ENCODE measurements around the gene ZNF804B. TPM values are rescaled to one million over a fixed set of nuclear protein-coding genes. Genes with fewer than 3 reads are reported as not detected.
A peak's percentile ranks its signal among the peaks of the same experiment; 100 is the strongest.

Gene ZNF804B
- total RNA-seq, 1 donor from 2014 or later, result not detected

DNA sequence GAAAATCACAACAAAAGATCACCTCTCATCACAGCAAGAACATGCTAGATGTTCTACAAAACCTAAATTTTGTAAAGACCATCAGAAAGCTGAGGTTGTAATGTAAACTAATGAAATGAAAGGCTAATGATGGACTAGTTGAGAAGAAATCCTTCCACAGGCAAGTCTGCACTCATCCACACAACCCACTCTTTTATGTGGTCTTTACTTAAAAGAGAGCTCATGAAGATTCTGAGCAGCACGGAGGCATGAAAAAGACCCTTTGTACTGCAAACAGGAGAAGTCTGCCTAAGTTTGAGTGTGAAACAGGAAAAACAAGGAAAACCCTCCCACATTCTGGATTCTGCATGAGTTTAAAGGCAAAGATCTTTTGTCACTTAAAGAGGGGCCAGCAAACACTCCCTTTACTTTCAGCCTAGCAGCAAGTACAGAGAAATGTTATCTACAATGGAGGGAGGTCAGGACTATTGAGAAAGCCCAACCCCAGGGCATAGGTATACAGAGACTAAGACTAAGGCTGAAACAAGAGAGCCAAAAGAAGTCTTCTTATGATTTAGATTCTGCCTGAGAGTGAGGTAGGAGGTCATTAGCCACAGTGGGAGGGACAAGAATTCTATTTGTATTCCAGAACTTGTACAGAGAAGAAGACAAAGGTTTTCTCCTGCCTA is 557.2 kb downstream of the ZNF804B start:
- TF ChIP-seq EZH2phosphoT487 (IDR thresholded peaks at IDR 0.05), result no peak
- no peak for TF ChIP-seq EZH2 (IDR thresholded peaks at IDR 0.05)
- TF ChIP-seq, protein P1, sequence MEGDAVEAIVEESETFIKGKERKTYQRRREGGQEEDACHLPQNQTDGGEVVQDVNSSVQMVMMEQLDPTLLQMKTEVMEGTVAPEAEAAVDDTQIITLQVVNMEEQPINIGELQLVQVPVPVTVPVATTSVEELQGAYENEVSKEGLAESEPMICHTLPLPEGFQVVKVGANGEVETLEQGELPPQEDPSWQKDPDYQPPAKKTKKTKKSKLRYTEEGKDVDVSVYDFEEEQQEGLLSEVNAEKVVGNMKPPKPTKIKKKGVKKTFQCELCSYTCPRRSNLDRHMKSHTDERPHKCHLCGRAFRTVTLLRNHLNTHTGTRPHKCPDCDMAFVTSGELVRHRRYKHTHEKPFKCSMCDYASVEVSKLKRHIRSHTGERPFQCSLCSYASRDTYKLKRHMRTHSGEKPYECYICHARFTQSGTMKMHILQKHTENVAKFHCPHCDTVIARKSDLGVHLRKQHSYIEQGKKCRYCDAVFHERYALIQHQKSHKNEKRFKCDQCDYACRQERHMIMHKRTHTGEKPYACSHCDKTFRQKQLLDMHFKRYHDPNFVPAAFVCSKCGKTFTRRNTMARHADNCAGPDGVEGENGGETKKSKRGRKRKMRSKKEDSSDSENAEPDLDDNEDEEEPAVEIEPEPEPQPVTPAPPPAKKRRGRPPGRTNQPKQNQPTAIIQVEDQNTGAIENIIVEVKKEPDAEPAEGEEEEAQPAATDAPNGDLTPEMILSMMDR (IDR thresholded peaks at IDR 0.05), result no peak
- Mint-ChIP-seq H3K4me1 (peaks cover 18% of the 10 kb centered on the region), H3K27me3 (ENCODE audit: insufficient read depth, low read depth) (no peaks in the 10 kb centered on the region), H3K9me3 (peaks cover 2% of the 10 kb centered on the region), H3K4me3 (no peak overlapping the region), H3K36me3 (no peaks in the 10 kb centered on the region), H3K27ac (no peak overlapping the region)
- no peaks in the 10 kb centered on the region for H3K27me3 ChIP-seq
- no peak overlapping the region for H3K9ac ChIP-seq
- no peaks in the 10 kb centered on the region for H4K20me1 ChIP-seq (ENCODE audit: low read depth)
- no peak overlapping the region for H3K4me2 ChIP-seq
- peak overlapping the region; percentile 93 for H2AFZ ChIP-seq (replicated peaks)
- H3K79me2 ChIP-seq (ENCODE audit: low read depth), result no peaks in the 10 kb centered on the region
- DNase-seq (ENCODE audit: low spot score), result no peak
- no peak overlapping the region for H3K4me3 ChIP-seq
- no peak overlapping the region for H3K27ac ChIP-seq
- no peaks in the 10 kb centered on the region for H3K4me1 ChIP-seq
- no peaks in the 10 kb centered on the region for H3K9me3 ChIP-seq (ENCODE audit: low read depth)
- H3F3A ChIP-seq (ENCODE audit: low read depth), result no peaks in the 10 kb centered on the region
- no peaks in the 10 kb centered on the region for H3K36me3 ChIP-seq

DNA sequence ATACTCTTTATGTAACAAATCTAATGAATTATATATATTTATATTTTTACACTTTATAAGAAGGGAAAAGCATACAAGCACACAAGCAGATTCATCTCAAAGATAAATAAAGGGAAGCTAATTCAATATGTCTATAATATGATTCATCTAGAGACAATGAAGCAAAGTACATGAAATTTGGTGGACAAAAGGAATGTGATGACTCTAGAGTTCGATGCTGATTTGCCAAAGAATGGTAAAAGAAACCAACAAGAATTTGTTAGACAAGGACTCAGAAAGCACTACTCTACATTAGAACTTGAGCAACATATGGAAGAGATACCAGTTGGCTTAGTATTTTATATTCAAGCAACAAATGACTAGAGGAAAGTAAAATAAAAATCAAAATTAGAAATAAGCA is 572.5 kb downstream of the ZNF804B start:
- no peaks in the 10 kb centered on the region for H3K9me3 ChIP-seq (ENCODE audit: low read depth)
- no peak overlapping the region for H3K4me3 ChIP-seq
- no peaks in the 10 kb centered on the region for H3K4me1 ChIP-seq
- no peaks in the 10 kb centered on the region for H3K36me3 Mint-ChIP-seq
- H3K79me2 ChIP-seq (ENCODE audit: low read depth), result no peaks in the 10 kb centered on the region
- no peak overlapping the region for H3K4me2 ChIP-seq
- H3K9ac ChIP-seq, result no peak overlapping the region
- TF ChIP-seq, protein P1 (IDR thresholded peaks at IDR 0.05), result no peak
- TF ChIP-seq EZH2phosphoT487 (IDR thresholded peaks at IDR 0.05) (no peak), EZH2 (IDR thresholded peaks at IDR 0.05) (no peak)
- H3K27ac Mint-ChIP-seq, result no peak overlapping the region
- no peaks in the 10 kb centered on the region for H3K27me3 ChIP-seq
- H3K36me3 ChIP-seq, result no peaks in the 10 kb centered on the region
- no peaks in the 10 kb centered on the region for H3K27me3 Mint-ChIP-seq (ENCODE audit: insufficient read depth, low read depth)
- H3K4me3 Mint-ChIP-seq, result no peak overlapping the region
- no peak overlapping the region for H2AFZ ChIP-seq (replicated peaks)
- H4K20me1 ChIP-seq (ENCODE audit: low read depth), result no peaks in the 10 kb centered on the region
- H3F3A ChIP-seq (ENCODE audit: low read depth), result no peaks in the 10 kb centered on the region
- H3K9me3 Mint-ChIP-seq, result no peaks in the 10 kb centered on the region
- no peak overlapping the region for H3K27ac ChIP-seq
- DNase-seq (ENCODE audit: low spot score), result no peak
- no peaks in the 10 kb centered on the region for H3K4me1 Mint-ChIP-seq

DNA sequence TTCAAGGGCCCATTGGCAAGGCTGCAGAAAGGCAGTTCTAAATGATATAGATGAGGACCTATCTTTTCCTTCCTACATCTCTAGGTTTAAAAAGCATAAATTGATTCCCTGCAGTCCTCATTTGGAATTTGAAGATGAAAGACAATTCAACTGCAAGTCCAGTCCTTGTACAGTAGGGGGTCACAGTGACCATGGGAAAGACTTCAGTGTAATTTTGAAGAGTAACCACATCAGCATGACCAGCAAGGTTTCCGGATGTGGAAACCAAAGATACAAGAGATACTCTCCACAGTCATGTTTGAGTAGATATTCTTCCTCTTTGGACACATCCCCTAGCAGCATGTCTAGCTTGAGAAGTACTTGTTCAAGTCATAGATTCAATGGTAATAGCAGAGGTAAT is 575.3 kb downstream of the ZNF804B start:
- DNase-seq (ENCODE audit: low spot score), result no peak
- Histone ChIP-seq H3F3A (ENCODE audit: low read depth) (no peaks in the 10 kb centered on the region), H3K9ac (no peak overlapping the region), H3K4me1 (no peaks in the 10 kb centered on the region), H3K27ac (no peak overlapping the region), H3K36me3 (no peaks in the 10 kb centered on the region), H4K20me1 (ENCODE audit: low read depth) (no peaks in the 10 kb centered on the region), H3K9me3 (ENCODE audit: low read depth) (no peaks in the 10 kb centered on the region), H3K79me2 (ENCODE audit: low read depth) (no peaks in the 10 kb centered on the region), H3K4me3 (no peak overlapping the region), H3K27me3 (no peaks in the 10 kb centered on the region), H2AFZ (replicated peaks) (no peak overlapping the region), H3K4me2 (no peak overlapping the region)
- Mint-ChIP-seq H3K27ac (no peak overlapping the region), H3K4me3 (no peak overlapping the region), H3K36me3 (no peaks in the 10 kb centered on the region), H3K27me3 (ENCODE audit: insufficient read depth, low read depth) (no peaks in the 10 kb centered on the region), H3K9me3 (no peaks in the 10 kb centered on the region), H3K4me1 (no peaks in the 10 kb centered on the region)
- TF ChIP-seq EZH2phosphoT487 (IDR thresholded peaks at IDR 0.05) (no peak), EZH2 (IDR thresholded peaks at IDR 0.05) (no peak)
- TF ChIP-seq, protein P1 (IDR thresholded peaks at IDR 0.05), result no peak

All from neural progenitor cell (in vitro differentiated cells).